Stimulated activated CD4-positive, alpha-beta T cell treated with anti-CD3 and anti-CD28 coated beads, Interleukin-12 subunit alpha, Interleukin-12 subunit beta, amount 100 ng/mL, for 24 hours (primary cell): ENCODE results near the gene ARMC9.

Experiments
- DNase-seq, 2 experiments: peaks; one replicate each; pipeline ENCODE4 v3.0.0-alpha.2; 2020; ENCODE audit warnings: low read depth in 2 of 2

The ARMC9 gene

DNA sequence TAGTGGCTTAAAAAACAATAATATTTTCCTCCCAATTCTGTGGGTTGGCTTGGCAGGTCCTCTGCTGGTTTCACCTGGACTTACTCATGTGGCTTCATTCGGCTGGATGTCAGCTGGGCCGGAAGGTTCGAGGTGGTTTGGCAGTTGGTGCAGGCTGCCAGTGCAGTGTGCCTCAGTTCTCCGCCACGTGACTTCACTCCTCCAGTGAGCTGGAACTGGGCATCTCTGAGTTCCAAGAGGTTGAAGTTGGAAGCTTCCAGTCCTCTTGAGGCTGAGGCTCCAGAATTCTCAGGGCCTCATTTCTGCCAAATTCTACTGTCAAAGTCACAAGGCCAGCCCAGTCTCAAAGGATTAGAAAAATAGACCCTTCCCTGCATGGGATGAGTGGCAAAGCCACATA, 113.6 kb downstream of the ARMC9 start:
- DNase-seq = no peak

DNA sequence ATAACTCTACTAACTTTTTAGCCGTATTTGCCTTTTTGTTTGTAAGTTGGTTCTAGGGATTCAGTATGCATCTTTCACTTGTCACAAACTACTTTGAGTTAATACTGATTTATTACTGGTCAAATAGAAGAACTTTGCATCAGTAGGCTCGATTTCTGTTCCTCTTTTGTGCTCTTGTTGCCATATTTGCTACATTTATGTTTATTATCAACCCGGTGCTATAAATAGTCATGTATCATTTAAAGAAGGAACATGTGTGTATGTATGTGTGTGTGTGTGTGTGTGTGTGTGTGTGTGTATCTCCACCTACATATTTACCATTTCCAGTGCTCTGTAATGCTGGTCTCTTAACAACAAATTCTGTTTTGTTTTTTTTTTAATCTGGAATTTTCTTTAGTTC, 117.5 kb downstream of the ARMC9 start:
- no peak for DNase-seq

DNA sequence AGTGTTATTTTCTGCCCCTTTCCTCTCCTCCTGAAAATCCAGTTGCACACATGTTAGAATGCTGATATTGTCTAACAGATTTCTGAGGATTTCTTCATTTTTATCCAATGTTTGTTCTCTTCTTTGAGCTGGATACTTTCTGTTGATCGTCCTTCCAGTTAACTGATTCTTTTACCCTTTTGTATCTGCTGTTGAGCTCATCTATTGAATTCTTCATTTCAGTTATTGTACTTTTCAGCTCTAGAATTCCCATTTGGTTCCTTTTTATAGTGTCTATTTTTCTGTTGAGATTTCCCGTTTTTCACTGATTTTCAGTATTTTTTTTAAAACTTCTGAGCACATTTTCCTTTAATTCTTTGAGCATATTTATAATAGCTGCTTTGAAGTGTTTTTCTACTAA, 119.1 kb downstream of the ARMC9 start:
- no peak for DNase-seq

DNA sequence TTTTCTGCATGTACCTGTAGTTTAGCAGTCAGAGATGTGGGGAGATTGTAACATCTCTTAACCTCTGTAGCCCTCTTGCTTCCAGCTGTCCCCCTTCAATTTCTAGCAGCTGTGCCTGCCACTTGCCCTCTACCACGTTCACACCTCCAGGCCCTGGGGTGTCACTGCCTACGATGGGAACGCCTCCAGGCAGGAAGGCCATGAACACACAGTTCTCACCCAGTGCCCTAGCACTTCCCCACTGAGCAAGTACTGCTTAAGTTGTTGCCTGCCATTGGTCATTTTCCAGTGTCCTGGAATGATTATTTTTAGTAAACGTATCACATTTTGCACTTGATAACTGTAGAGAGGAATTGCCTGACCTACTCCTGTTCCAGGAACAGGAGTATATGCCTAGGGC, 120.0 kb downstream of the ARMC9 start:
- DNase-seq = no peak

DNA sequence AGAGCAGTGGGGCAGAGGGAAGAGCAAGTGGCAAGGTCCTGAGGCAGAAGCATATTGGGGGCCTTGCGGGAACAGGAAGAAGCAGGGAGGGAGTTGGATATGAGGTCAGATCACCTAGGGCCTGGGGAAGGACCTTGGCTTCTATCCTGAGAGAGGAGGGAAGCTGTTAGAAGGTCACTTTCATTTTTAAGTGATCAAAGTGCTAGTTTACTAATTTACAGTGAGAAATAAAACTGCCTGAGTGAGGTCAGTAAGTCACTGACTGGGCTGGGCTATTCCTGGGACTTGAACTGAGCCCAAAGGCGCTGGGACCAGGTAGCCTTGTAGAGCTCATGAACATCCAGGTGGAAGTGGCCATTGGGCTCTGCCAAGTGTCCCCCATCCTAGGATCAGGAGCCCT, 120.5 kb downstream of the ARMC9 start:
- no peak for DNase-seq

DNA sequence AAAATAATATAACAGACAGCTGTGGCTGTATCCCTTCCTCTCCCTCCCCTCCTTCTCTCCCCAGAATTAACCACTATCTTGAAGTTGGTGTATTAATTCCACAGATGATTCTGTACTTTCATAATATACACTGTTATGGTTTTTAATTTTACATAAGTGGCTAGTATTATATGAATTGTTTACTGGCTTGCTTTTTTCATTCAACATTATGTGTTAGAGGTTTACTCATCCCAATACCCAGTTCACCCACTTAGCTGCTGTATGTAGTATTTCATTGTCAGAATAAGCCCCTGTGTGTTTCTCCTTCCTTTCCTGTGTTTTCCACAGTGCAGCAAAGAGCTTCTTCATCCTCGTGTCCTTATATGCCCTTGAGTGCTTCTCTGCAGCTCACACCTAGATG, 121.4 kb downstream of the ARMC9 start:
- DNase-seq = no peak

DNA sequence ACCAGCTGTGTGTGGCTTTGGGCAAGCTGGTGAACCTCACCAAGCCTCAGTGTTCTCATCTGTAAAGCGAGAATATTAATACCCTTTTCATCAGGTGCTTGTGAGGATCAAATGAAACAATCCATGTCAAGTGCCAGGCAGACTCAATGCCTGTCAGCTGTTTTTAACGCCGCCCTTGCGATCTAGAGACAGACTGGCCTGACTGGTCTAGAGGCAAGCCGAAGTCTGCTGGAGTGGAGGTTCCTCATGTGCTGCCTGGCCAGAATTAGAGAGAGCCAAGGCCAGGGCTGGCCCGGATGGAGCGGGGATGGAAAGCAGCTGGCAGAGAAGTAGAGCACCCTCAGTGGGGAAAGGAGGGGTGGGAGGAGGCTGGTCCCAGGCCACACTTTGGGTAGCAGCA, 122.6 kb downstream of the ARMC9 start:
- no peak for DNase-seq

DNA sequence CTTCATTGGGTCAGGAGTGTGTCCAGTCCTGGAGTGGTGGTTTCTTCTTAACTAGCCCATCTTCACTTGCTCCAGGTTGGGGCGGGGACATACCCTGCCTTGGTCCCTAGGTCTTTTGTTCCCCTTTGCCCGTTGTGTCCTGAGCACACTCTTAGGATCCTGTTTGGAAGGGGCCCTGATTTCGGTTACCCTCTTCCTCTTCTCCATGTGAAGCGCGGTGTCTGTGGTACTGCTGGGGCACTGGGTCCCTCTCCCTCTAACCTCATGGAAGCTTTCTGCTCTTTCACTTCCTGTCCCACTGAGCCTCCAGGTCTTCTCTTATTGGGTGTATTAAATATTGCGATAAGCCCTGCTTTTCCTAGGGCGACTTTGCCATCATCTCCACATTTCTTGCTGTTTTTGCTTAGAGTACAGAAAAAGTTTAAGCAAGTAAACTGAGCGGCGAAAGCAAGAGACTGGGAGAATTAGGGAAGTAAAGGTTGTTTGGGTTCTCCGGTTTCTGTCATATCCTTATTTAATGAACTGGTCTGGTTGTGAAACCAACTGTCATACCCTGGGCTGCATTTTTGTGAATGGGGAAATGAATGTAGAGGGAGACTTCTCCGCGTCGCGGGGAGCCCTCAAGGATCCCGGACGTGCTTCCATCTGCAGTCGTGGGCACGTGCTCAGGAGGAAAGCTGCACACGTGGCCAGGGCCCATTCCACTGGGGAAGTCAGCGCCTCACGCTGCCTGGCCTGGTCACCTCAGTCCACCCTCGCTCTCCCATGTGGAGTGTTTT, 123.3 kb downstream of the ARMC9 start:
- DNase-seq = no peak

DNA sequence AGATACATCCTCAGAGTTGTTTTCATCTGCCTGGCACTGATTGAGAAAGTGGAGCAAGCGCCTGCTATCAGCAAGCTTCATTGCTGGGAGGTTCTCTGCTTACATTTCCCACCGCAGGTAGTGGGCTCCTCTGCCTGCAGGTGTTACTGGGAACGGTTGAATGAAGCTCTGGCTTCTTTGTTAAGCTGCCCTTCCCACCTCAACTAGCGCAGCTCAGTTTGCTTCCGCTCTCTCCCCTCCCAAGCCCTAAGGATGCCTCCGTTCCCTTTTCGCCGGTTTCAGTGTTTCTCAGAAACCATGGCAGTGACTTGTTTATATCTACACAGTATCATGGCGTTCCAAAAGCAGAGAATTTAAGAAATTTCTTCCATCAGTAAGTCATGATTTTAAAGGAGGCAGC, 124.9 kb downstream of the ARMC9 start:
- DNase-seq = no peak

DNA sequence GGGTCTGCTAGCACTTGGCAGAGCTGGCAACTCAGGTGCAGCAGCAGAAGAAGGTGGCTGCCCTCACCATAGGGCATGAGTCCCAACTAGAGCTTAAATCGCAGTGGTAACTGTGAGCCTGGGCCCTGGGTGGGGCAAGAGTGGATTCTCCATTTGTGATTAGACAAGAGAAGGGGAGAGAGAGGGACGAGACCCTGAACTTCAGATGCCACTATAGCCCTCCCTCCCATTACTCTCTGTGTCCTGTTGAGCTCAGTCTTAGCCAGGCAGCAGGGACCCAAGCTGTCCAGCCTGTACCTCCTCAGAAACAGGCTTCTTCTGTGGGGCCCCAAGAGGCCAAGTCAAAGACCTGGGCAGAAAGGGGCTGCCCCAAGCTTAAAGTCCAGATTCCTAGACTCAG, 127.4 kb downstream of the ARMC9 start:
- DNase-seq = no peak

DNA sequence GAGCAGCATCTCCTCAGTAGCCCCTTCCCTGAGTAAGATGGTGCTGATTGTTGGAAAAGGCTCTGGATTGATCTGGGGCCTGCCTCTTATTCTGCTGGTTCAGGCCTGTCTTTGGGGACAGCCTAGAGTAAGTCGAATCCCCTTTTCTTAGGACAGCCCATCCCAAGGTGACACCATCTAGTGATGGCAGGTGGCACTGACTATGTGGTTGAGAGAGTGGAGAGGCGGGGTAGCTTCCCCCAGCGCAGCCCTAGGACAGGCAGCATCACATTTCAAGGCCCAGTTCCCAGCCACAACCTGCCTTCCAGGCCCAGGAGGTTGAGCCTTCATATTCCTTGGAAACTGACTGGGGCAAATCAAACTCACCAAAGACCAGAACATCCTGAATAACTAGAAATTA, 128.0 kb downstream of the ARMC9 start:
- DNase-seq = no peak

DNA sequence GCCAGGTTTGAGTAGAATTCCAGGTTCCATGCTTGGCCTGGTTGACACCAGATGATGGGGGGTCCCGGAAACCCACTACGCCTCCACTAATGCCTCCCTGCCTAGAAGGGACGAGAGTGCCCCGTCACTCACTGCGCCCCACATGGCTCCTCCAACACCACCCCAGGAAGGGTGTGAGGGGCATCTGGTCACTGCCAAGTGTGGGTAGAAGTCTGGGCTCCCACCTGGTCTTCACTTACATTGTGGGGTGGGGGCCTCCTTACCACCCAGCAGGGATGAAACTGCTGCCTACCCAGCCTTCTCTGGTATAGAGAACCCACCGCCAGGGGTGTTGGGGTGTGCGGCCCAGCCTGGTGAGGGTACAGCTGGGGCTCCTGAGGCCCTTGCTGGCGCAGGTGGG, 131.9 kb downstream of the ARMC9 start:
- no peak for DNase-seq

DNA sequence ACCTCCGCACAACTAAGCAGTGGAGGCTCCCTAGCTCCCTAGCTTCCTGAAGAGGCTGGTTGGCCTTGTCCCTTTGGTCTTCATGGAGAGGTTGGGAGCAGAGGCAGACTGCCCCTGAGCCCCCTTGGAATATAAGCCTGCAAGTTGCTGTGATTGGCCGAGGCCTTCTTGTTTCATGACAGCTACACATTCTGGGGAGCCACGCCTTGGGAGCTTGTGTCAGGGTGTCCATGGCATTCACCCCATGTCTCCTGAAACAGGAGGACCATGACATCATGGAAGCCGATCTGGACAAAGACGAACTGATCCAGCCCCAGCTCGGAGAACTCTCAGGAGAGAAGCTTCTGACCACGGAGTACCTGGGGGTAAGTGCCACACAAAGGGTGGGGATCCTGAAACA, 133.1 kb downstream of the ARMC9 start:
- DNase-seq = no peak

DNA sequence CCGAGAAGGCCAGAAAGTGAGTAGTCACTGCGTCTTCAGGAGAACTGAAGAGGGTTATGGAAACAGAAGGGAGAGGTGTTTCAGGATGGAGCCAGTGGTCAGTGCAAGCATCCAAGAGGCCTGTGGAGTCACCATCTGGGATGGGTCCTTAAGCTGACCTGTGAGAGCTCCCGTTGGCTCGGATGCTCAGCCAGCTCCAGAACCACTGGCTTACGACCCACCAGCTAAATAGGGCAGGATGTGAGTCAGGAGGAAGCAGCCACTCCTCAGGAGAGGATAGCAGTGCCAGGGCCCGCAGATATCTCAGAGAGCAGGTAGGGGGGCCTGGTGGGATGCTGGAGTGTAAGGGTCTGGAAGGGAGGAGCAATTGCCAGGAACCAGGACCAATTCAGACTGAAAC, 134.0 kb downstream of the ARMC9 start:
- no peak for DNase-seq

DNA sequence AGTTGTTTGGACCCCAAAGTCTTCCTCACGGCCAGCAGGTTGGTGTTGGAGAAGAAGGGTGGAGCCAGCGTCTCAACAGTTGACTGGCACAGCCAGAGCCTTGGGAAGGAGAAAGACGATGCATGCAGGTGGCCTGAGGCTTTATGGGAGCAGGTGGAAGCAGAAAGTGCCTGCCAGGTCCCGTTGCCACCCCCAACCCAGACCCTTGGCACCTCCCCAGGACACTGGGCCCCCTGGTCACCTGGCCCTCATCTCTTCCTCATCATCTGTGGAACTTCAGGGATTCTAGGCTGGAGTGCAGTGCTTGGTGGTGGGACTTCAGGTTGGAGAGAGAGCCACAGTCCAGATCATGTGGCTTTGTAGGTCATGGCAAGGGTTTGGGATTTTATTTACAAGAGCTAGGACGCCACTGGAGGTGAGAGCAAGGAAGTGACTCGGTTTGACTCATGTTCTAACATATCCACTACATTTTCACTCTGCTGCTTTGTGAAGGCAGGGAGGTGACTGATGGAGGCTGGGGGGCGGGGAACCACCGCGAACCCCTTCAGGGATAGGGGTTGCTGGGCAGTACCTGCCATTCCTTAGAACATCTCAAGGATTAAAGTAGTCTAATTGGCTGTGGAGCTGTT, 134.6 kb downstream of the ARMC9 start:
- DNase-seq = no peak

DNA sequence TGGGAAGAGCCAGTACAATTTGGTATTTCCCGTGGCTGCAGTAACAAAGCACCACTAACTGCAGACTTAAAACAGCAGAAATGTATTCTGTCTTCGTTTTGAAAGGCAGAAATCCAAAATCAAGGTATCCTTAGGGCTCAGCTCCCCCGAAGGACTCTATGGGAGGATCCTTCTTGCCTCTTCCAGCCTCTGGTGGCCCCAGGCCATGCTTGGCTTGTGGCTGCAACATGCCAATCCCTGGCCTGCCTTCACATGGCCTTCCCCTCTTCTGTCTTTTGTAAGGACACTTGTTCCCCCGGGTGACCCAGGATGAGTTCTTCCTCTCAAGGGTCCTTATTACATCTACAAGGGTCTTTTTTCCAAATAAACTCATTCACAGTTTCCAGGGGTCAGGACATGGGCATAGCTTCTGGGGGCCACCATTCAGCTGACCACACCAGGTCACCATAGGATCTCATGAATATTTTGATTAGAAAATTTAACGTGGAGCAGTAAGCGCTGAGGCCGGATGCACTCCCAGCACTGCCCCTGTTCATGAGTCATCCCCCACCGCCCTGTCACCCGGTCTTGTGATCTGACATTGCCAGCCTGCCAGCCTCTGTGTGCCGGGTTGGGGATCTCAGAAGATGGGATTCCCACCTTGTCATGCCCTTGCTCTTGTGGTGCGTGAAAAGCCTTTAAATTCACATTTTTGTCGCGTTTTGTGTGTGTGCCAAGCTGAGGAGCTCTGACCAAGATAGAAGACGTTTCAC, 135.9 kb downstream of the ARMC9 start:
- no peak for DNase-seq

DNA sequence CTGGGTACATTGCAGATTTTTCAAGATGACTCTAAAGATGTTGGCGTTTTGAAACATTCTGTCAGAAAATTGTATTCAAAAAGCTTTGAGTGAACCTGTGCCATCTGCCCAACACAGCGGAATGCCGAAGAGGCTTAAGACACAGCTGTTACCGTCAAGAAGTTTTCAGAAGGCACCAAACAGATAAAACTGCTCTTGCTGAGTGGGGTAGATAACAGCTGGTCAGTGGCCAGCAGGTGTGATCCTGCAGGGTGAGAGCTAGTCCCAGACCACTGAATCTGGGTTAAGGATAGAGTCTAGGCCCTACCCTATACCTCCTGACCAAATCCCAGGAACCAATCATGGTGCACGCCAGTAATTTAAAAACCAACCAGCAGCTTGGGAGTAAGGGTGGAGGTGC, 136.6 kb downstream of the ARMC9 start:
- DNase-seq = no peak

DNA sequence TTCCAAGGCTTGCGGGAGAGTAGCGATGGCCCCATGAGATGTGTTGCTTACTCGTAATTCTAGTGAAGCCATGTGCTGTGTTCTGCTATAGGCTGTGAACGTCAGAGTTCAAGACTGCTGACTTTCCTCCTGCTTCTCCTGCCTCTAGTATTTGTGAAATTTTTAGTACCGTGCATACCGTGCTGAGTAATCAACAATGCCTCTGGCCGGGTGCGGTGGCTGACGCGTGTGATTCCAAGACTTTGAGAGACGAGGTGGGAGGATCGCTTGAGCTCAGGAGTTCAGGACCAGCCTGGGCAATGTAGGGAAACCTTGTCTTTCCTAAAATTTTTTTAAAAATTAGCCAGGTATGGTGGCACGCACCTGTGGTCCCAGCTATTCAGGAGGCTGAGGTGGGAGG, 137.2 kb downstream of the ARMC9 start:
- DNase-seq = no peak

DNA sequence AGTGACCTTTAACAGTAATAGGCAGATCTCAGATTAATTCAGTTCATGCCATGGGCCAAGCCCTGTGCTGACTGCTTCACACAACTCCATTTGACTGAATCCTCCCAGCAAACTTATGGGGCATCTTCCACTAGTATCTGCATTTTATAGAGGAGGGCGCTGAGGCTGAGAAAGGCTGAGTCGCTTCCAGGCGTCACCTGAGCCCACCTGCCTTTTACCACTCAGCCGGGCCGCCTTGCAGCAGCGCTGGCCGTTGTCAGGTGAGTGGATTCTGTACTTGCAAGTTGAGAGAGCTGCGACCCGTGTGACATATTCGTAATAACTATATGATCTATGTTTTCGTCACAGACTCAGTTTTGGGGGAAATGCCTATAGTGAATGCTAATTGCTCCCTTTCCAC, 137.8 kb downstream of the ARMC9 start:
- no peak for DNase-seq

DNA sequence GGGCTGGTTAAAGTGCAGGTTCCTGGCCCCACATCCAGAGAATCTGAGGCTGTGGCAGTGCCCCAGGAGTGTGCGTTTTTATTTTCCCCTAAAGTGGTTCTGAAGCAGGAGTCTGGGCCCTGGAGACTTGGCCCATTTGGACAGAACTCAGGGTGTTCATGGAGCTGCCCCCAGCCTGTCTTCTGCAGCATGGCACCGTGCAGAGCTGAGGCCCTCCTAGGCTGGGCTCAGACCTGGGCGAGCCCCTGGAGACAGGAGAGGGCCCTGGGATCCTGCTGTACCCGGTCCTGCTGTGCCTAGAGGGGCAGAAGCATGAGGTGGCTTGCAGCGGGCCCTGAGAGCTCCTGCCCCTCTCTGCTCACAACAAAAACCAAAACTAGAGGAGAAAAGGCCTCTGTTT, 138.3 kb downstream of the ARMC9 start:
- no peak for DNase-seq

DNA sequence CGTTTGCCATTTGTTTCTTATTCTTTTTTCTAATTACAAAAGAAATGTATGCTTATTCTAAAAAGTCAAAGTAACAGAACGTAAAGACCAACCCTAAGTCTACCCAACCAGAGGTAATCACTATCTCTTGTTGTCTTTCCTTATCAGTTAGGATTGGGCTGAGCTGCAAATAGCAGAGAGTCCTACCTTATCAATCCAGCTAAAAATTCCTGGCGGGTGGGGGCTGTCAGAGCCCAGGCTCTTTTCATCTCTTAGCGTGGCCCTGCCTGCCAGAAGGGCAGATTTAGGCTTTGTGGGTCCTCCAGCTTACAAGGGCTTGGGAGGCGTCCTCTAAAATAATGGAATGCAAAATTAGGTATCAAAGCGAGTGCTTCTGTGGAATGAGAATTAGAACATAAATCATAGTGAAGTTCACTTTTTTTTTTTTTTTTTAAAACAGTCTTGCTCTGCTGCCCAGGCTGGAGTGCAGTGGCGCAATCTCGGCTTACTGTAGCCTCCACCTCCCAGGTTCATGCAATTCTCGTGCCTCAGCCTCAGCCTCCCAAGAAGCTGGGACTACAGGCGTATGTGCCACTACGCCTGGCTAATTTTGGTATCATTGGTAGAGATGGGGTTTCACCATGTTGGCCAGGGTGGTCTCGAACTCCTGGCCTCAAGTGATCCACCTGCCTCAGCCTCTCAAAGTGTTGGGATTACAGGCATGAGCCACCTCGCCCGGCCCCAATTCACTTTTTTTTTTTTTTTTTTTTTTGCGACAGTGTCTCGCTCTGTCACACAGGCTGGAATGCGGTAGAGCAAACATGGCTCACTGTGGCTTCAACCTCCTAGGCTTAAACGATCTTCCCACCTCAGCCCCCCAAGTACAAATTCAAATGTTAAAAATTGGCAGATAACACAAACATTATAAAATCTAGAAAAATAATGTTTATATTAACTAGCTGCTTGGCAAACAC, 139.7 kb downstream of the ARMC9 start:
- DNase-seq = no peak

DNA sequence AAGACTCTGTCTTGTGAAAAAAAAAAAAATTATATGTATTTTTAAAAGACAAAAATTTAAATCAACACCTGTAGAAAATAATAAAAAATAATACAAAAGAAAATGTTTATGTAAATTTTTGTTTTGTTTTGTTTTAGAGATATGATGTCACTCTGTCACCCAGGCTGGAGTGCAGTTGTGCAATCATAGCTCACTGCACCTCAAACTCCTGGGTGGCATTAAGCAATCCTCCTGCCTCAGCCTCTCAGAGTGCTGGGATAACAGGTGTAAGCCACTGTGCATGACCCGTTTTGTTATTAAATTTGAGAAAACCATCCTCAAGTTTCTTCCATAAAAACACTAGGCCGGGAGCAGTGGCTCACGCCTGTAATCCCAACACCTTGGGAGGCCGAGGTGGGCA, 140.9 kb downstream of the ARMC9 start:
- DNase-seq = no peak
